Stimulated activated naive CD4-positive, alpha-beta T cell (primary cell): ENCODE data around the gene ZNF556.
"Not testable (repeated sequence)": the region's sequence is repeated elsewhere in the genome, so short reads cannot be mapped to it uniquely, and the experiment has no call there.

Experiments
- DNase-seq, 6 experiments: peaks; one replicate each; lab custom pipeline; 2025; lab: John Stamatoyannopoulos, UW

ZNF556 gene

GRCh38 chr19:2853015-2853606 lies 14.0 kb upstream of the ZNF556 start:
- no peak for DNase-seq

- no peak for DNase-seq
Observed at GRCh38 chr19:2854849-2855248, 12.3 kb upstream of the ZNF556 start.

- peak in 5 of 6 experiments; percentile 7 to 82 (median 75) for DNase-seq
Observed at GRCh38 chr19:2856457-2857050, 10.6 kb upstream of the ZNF556 start.

- DNase-seq: no peak
Observed at GRCh38 chr19:2858864-2859263, 8.3 kb upstream of the ZNF556 start.

- no peak for DNase-seq
Observed at GRCh38 chr19:2863816-2864215, 3.3 kb upstream of the ZNF556 start.

GRCh38 chr19:2865334-2866100 lies 1.6 kb upstream of the ZNF556 start:
- DNase-seq: no peak

- no peak for DNase-seq
Observed at GRCh38 chr19:2866495-2867024, 575 bp upstream of the ZNF556 start.

- DNase-seq: no peak
Observed at GRCh38 chr19:2869618-2870017, 2.5 kb downstream of the ZNF556 start.

GRCh38 chr19:2872175-2872574 lies 5.0 kb downstream of the ZNF556 start:
- DNase-seq: peak in 5 of 6 experiments; percentile 9 to 36 (median 14)

- DNase-seq: no peak
Observed at GRCh38 chr19:2877398-2878331, 10.5 kb downstream of the ZNF556 start.

- DNase-seq: no peak
Observed at GRCh38 chr19:2883686-2884439, 16.7 kb downstream of the ZNF556 start.

GRCh38 chr19:2885736-2886135 lies 18.6 kb downstream of the ZNF556 start:
- no peak for DNase-seq

GRCh38 chr19:2887391-2887914 lies 20.3 kb downstream of the ZNF556 start:
- peak in 1 of 6 experiments; percentile 13 for DNase-seq

- DNase-seq: peak; percentile 3 to 71 (median 66)
Observed at GRCh38 chr19:2888731-2889224, 21.6 kb downstream of the ZNF556 start.

- not testable (repeated sequence) for DNase-seq
Observed at GRCh38 chr19:2890531-2890930, 23.4 kb downstream of the ZNF556 start.

GRCh38 chr19:2896694-2897093 lies 29.6 kb downstream of the ZNF556 start:
- no peak for DNase-seq

- DNase-seq: peak; percentile 89 to 98 (median 94)
Observed at GRCh38 chr19:2900296-2901252, 33.4 kb downstream of the ZNF556 start, which contains the start of gene ZNF57. Gene ZNF57, plus strand, starts transcription at chr19:2900928. Its CDS starts 118 bp downstream, at chr19:2901046.

- DNase-seq: no peak
Observed at GRCh38 chr19:2902590-2903218, 35.6 kb downstream of the ZNF556 start.

- not testable (repeated sequence) for DNase-seq
Observed at GRCh38 chr19:2903326-2903725, 36.2 kb downstream of the ZNF556 start.
